ENCODE results near the gene UBE2D2. TPM values are rescaled to one million over a fixed set of nuclear protein-coding genes. Genes with fewer than 3 reads are reported as not detected.

UBE2D2 gene
- total and polyA plus RNA-seq, 10 of the 15 experiments (the other 5 are each of a cell fraction or from before 2014, with no cell fraction given), result 58.6 to 245 (median 128) TPM

DNA sequence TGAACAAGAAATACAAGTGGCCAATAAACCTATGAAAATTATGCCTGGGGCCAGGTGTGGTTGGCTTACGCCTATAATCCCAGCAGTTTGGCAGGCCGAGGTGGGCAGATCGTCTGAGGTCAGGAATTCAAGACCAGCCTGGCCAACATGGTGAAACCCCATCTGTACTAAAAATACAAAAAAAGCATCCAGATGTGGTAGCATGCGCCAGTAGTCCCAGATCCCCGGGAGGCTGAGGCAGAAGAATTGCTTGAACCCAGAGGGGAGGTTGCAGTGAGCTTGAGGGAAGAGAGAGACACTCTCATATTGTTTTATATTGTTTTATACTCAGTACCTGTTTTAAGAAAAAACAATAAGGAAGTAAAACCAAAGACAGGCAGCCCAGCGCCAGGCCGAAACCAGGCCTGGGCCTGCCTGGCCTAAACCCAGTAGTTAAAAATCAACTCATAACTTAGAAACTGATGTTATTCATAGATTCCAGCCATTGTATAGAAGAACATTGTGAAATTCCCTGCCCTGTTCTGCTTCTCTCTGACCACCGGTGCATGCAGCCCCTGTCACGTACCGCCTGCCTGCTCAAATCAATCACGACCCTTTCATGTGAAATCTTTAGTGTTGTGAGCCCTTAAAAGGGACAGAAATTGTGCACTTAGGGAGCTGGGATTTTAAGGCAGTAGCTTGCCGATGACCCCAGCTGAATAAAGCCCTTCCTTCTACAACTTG is 35.4 kb upstream of the UBE2D2 start (continued):
- TF ChIP-seq BACH1 (IDR thresholded peaks at IDR 0.05; ENCODE audit: borderline replicate concordance) (0 out of 2 replicates have a peak, but pooled peaks have one; percentile 43), RUNX3 (IDR thresholded peaks at IDR 0.05; ENCODE audit: low read length) (peak; percentile 25), IKZF1 (conservative IDR thresholded peaks at IDR 0.05) (peak; percentile 40; the same call in 1 of the 2 replicates), NBN (IDR thresholded peaks at IDR 0.05) (peak; percentile 51), SMAD1 (IDR thresholded peaks at IDR 0.05; ENCODE audit: low read depth, partially characterized antibody) (peak; percentile 64), MEF2B (IDR thresholded peaks at IDR 0.05; ENCODE audit: partially characterized antibody, poor library complexity, severe bottlenecking) (peak; percentile 38), BHLHE40 (IDR thresholded peaks at IDR 0.05; ENCODE audit: borderline replicate concordance in 1 of 2, low read depth in 2 of 2, low read length in 1 of 2) (peak in 1 of 2 experiments; percentile 63; a peak in 2 of 4 replicates)
- TF ChIP-seq, protein P1, sequence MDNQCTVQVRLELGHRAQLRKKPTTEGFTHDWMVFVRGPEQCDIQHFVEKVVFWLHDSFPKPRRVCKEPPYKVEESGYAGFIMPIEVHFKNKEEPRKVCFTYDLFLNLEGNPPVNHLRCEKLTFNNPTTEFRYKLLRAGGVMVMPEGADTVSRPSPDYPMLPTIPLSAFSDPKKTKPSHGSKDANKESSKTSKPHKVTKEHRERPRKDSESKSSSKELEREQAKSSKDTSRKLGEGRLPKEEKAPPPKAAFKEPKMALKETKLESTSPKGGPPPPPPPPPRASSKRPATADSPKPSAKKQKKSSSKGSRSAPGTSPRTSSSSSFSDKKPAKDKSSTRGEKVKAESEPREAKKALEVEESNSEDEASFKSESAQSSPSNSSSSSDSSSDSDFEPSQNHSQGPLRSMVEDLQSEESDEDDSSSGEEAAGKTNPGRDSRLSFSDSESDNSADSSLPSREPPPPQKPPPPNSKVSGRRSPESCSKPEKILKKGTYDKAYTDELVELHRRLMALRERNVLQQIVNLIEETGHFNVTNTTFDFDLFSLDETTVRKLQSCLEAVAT (IDR thresholded peaks at IDR 0.05), result peak; percentile 57
- TF ChIP-seq, protein P2, sequence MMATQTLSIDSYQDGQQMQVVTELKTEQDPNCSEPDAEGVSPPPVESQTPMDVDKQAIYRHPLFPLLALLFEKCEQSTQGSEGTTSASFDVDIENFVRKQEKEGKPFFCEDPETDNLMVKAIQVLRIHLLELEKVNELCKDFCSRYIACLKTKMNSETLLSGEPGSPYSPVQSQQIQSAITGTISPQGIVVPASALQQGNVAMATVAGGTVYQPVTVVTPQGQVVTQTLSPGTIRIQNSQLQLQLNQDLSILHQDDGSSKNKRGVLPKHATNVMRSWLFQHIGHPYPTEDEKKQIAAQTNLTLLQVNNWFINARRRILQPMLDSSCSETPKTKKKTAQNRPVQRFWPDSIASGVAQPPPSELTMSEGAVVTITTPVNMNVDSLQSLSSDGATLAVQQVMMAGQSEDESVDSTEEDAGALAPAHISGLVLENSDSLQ (IDR thresholded peaks at IDR 0.05), result 0 out of 2 replicates have a peak, but pooled peaks have one; percentile 50
